Kidney (tissue), 14 donors: ENCODE measurements around the gene ALDOC. TPM values are rescaled to one million over a fixed set of nuclear protein-coding genes. Genes with fewer than 3 reads are reported as not detected.

Experiments used
- DNase-seq, 5 donors: peaks; one replicate each; pipeline ENCODE4 v3.0.0-alpha.2; 2013 to 2020
- FAIRE-seq: peaks from 2 replicates; lab custom pipeline; 2012; peaks lifted over from hg19 to GRCh38; lab: Jason Lieb, UNC
- H3K27ac ChIP-seq, 2 donors: one replicate each; pipeline ENCODE4 v1.7.0; 2013; ENCODE audit warnings: low read depth in 2 of 2, low read length in 2 of 2, inconsistent platforms in 1 of 2
- H3K27me3 ChIP-seq: one replicate; pipeline ENCODE4 v1.7.1; 2013; ENCODE audit warnings: low read length, inconsistent platforms; ENCODE audit not compliant: control insufficient read depth, insufficient read depth
- H3K36me3 ChIP-seq, 3 donors: one replicate each; pipeline versions ENCODE4 v1.7.0 to v1.7.1; 2013; ENCODE audit warnings: low read length in 3 of 3, control low read depth in 1 of 3, inconsistent platforms in 1 of 3; ENCODE audit not compliant: insufficient read depth in 3 of 3, control insufficient read depth in 2 of 3
- H3K4me1 ChIP-seq, 3 donors: one replicate each; pipeline versions ENCODE4 v1.7.0 to v1.7.1; 2013; ENCODE audit warnings: low read length in 3 of 3, inconsistent platforms in 1 of 3, low read depth in 1 of 3; ENCODE audit not compliant: control insufficient read depth in 2 of 3, insufficient read depth in 2 of 3
- H3K4me3 ChIP-seq, 3 donors: one replicate each; pipeline versions ENCODE4 v1.7.0 to v1.8.1; 2013; ENCODE audit warnings: low read length in 3 of 3, control low read depth in 1 of 3, inconsistent platforms in 1 of 3
- H3K9ac ChIP-seq, 3 donors: one replicate each; pipeline versions ENCODE4 v1.7.0 to v1.7.1; 2013; ENCODE audit warnings: low read length in 3 of 3, control low read depth in 1 of 3, inconsistent platforms in 1 of 3
- H3K9me3 ChIP-seq, 3 donors: one replicate each; pipeline versions ENCODE4 v1.7.0 to v1.7.1; 2013; ENCODE audit warnings: low read length in 3 of 3, control low read depth in 1 of 3, inconsistent platforms in 1 of 3; ENCODE audit not compliant: control insufficient read depth in 2 of 3, insufficient read depth in 1 of 3
- intact Hi-C: fragments of 100-400 bp; cut with DNase I; formaldehyde crosslinking; loops from one replicate; pipeline ENCODE4 v1.11.1; 2022
- polyA plus RNA-seq: library from polyadenylated mRNA; stranded (reverse); fragments of 350-450 nt; fragmentation: Illumina TruSeq; extraction: RNeasy Lipid Tissue Mini Kit (QIAGEN cat#74804); gene quantifications from one replicate; pipeline ENCODE4 v1.2.3, GENCODE V29; 2014; ENCODE audit warnings: low read depth, low replicate concordance; ENCODE audit not compliant: insufficient read depth
- total RNA-seq: library from RNA; stranded (reverse); fragmentation: NEBNext Ultra II Directional; extraction: Animal tissue kit (Norgen Biotek cat#: 25700); gene quantifications from one replicate; pipeline ENCODE4 v1.2.1, GENCODE V29; 2021
- TF ChIP-seq, protein P1 (sequence below): IDR thresholded peaks from 3 replicates; pipeline ENCODE4 v1.5.1; 2012; ENCODE audit warnings: mild to moderate bottlenecking, moderate library complexity, borderline replicate concordance; ENCODE audit not compliant: insufficient read depth; ENCODE audit errors: extremely low read depth
- donor health status: control.
- donor health status: control.
- donor health status: control.
- donor health status: control.
- donor health status: control.
- donor health status: DM: yes; HTN: yes; CAD: no.
- donor health status: Normal renal cell carcinoma (clear cell type).

The ALDOC gene
- total and polyA plus RNA-seq, 2 donors from 2014 or later: 7.1 to 21.9 TPM

DNA sequence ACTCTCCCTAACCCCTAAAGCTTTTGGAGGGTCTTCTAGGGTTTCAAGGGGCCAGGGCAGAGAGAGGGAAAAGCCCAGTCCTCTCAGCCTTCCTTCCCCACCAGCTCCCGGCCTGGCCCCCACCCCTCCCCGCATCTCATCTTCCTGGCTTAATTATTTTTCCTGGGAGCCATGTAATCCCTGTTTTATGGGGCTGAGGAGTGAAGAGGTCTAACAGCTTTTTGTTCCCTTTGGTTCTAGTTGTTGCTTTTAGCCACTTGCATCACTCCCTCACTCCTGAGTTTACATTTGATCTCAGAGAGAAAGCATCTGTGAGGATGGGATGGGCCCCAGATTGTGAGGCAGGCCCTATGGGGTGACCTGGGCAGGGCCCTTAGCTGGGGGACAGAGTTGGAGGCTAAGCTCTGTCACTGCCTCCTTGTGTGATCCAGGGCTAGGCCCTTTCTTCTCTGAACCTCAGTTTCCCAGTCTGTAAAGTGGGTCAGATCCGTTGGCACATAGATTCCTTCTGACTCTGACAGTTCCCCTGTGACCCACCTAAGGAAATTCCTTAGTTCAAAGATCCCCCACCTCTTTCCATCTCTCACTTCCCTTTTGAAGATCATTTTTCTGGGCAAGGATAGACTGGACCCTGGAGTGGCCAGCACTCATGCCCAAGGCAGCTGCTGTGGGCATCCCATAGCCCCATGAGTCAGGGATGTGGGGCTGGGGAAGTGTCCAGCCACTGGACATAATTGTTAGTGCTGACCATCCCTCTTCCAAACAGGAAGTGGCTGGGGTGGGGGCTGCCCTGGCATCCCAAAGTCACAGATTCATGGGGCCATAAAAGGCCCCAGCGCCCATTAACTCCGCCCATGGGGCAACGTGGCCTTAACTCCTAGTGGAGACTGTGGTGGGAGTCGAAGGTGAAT, 44.4 kb downstream of the ALDOC start:
- Histone ChIP-seq H3K4me1 (no peaks in the 10 kb centered on the region), H3K27ac (no peak overlapping the region), H3K9me3 (no peaks in the 10 kb centered on the region), H3K27me3 (no peaks in the 10 kb centered on the region), H3K4me3 (no peak overlapping the region), H3K36me3 (no peaks in the 10 kb centered on the region), H3K9ac (no peak overlapping the region)
- intact Hi-C loops: no loop called here
- peak in 3 of 5 donors; percentile 59 to 70 (median 66) for DNase-seq
- TF ChIP-seq, protein P1, sequence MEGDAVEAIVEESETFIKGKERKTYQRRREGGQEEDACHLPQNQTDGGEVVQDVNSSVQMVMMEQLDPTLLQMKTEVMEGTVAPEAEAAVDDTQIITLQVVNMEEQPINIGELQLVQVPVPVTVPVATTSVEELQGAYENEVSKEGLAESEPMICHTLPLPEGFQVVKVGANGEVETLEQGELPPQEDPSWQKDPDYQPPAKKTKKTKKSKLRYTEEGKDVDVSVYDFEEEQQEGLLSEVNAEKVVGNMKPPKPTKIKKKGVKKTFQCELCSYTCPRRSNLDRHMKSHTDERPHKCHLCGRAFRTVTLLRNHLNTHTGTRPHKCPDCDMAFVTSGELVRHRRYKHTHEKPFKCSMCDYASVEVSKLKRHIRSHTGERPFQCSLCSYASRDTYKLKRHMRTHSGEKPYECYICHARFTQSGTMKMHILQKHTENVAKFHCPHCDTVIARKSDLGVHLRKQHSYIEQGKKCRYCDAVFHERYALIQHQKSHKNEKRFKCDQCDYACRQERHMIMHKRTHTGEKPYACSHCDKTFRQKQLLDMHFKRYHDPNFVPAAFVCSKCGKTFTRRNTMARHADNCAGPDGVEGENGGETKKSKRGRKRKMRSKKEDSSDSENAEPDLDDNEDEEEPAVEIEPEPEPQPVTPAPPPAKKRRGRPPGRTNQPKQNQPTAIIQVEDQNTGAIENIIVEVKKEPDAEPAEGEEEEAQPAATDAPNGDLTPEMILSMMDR: no peak
- no peak for FAIRE-seq

DNA sequence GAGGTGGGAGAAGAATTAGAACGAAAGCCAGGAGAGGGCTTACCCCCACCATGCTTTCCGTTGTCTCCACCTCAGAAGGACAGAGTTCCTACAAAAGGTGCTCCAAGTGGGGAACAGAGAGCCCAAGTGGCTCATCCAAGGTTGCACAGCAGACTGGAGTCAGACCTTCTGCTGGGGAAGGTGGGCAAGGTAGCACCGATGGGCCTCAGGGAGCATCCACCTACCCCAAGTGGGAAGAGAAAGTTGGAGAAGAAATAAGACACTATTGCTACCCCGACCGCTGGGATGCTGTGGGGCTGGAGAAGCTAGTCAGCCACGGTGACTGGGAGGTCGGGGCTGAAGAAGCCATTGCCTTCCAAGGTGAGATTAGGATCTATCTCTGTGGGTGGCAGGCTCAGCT, 45.8 kb downstream of the ALDOC start:
- Histone ChIP-seq H3K27me3 (no peaks in the 10 kb centered on the region), H3K4me1 (peaks cover 0 to 2% (median 0%) of the 10 kb centered on the region in 3 donors), H3K9me3 (no peaks in the 10 kb centered on the region), H3K36me3 (no peaks in the 10 kb centered on the region), H3K4me3 (no peak overlapping the region), H3K9ac (no peak overlapping the region), H3K27ac (no peak overlapping the region)
- TF ChIP-seq, protein P1: no peak
- no peak for DNase-seq
- intact Hi-C loops: no loop called here
- FAIRE-seq: no peak

DNA sequence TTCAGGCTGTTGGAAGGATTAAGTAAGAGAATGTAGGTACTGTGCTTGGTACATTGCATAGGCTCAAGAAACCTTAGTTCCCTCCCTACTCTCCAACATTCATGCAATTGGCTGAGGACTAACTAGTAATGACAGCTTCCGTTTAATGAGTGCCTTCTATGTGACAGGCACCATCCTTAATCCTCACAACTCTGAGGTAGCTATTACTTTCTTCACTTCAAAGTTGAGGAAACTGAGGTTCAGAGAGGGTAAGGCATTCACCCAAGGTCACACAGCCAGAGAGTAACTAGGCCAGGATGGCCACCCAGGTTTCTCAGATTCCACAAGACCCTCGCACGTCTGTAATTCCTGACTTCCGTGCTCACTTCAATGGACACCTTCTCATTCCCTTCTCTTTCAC, 46.4 kb downstream of the ALDOC start:
- FAIRE-seq: no peak
- DNase-seq: no peak
- intact Hi-C loops: no loop called here

More for the DNA sequence above, 46.4 kb downstream of the ALDOC start:
- TF ChIP-seq, protein P1: no peak
- H3K4me1 ChIP-seq: peaks cover 0 to 9% (median 2%) of the 10 kb centered on the region in 3 donors
- H3K9me3 ChIP-seq: no peaks in the 10 kb centered on the region
- H3K27me3 ChIP-seq: no peaks in the 10 kb centered on the region
- no peaks in the 10 kb centered on the region for H3K36me3 ChIP-seq
- H3K9ac ChIP-seq: no peak overlapping the region
- H3K27ac ChIP-seq: no peak overlapping the region
- H3K4me3 ChIP-seq: no peak overlapping the region
